GM19438 (cell line): ENCODE results near the gene SYT9.

Source experiments
- ATAC-seq: cut with Tn5 transposase; IDR thresholded peaks from one replicate; pipeline ENCODE4 v1.9.1; 2021; ENCODE audit warnings: low read depth; ENCODE audit not compliant: unreplicated experiment

The SYT9 gene

GRCh38 chr11:7454854-7455253 lies 203.2 kb downstream of the SYT9 start:
- no peak for ATAC-seq

GRCh38 chr11:7457211-7457610 lies 205.5 kb downstream of the SYT9 start:
- ATAC-seq: no peak

- ATAC-seq: no peak
Measured at GRCh38 chr11:7462706-7463105, 211.0 kb downstream of the SYT9 start.

GRCh38 chr11:7467652-7468051 lies 215.9 kb downstream of the SYT9 start:
- no peak for ATAC-seq

- no peak for ATAC-seq
Measured at GRCh38 chr11:7469351-7469865, 217.7 kb downstream of the SYT9 start.

- ATAC-seq: no peak
Measured at GRCh38 chr11:7471071-7471470, 219.4 kb downstream of the SYT9 start.

GRCh38 chr11:7473717-7474116 lies 222.0 kb downstream of the SYT9 start:
- peak; percentile 97 for ATAC-seq

- ATAC-seq: no peak
Measured at GRCh38 chr11:7480113-7480512, 228.4 kb downstream of the SYT9 start.

- ATAC-seq: no peak
Measured at GRCh38 chr11:7484131-7484530, 232.4 kb downstream of the SYT9 start.

GRCh38 chr11:7484645-7485044 lies 232.9 kb downstream of the SYT9 start:
- ATAC-seq: no peak

GRCh38 chr11:7485186-7486097 lies 233.7 kb downstream of the SYT9 start, which contains the start of gene OLFML1:
OLFML1 (plus strand) TSS chr11:7485506; CDS start chr11:7485876, 370 bp downstream.
- ATAC-seq: no peak

GRCh38 chr11:7486098-7486780 lies 234.5 kb downstream of the SYT9 start:
- ATAC-seq: no peak

GRCh38 chr11:7486781-7487140 lies 235.1 kb downstream of the SYT9 start:
- ATAC-seq: no peak

- ATAC-seq: no peak
Measured at GRCh38 chr11:7487360-7487759, 235.7 kb downstream of the SYT9 start.

- no peak for ATAC-seq
Measured at GRCh38 chr11:7488681-7489080, 237.0 kb downstream of the SYT9 start.

- ATAC-seq: no peak
Measured at GRCh38 chr11:7489376-7489775, 237.7 kb downstream of the SYT9 start.

GRCh38 chr11:7490054-7490453 lies 238.3 kb downstream of the SYT9 start:
- no peak for ATAC-seq

GRCh38 chr11:7490535-7490934 lies 238.8 kb downstream of the SYT9 start:
- no peak for ATAC-seq

- no peak for ATAC-seq
Measured at GRCh38 chr11:7492253-7492652, 240.5 kb downstream of the SYT9 start.

GRCh38 chr11:7493670-7494069 lies 242.0 kb downstream of the SYT9 start:
- ATAC-seq: no peak

GRCh38 chr11:7494086-7494745 lies 242.5 kb downstream of the SYT9 start:
- no peak for ATAC-seq
